ENCODE results near the gene SSRP1.
"Not testable (repeated sequence)": the region's sequence is repeated elsewhere in the genome, so short reads cannot be mapped to it uniquely, and the experiment has no call there.

The SSRP1 gene

GRCh38 chr11:57335343-57336110 lies at the start of gene SSRP1:
SSRP1 (minus strand) TSS chr11:57335892; CDS start chr11:57335121, 771 bp downstream.
- DNase-seq: peak; percentile 75

GRCh38 chr11:57380975-57381374 lies 45.3 kb upstream of the SSRP1 start, which contains the start of gene PRG3:
PRG3 (minus strand) TSS chr11:57381150; CDS start chr11:57380708, 442 bp downstream.
- DNase-seq: no peak

GRCh38 chr11:57379732-57380131 lies 44.0 kb upstream of the SSRP1 start:
- DNase-seq: no peak

GRCh38 chr11:57378186-57378585 lies 42.5 kb upstream of the SSRP1 start:
- no peak for DNase-seq

- no peak for DNase-seq
These were observed 41.4 kb upstream of the SSRP1 start for GRCh38 chr11:57377107-57377506.

- DNase-seq: no peak
These were observed 40.7 kb upstream of the SSRP1 start for GRCh38 chr11:57376095-57377090.

GRCh38 chr11:57375490-57375889 lies 39.8 kb upstream of the SSRP1 start:
- DNase-seq: no peak

GRCh38 chr11:57374966-57375365 lies 39.3 kb upstream of the SSRP1 start:
- no peak for DNase-seq

GRCh38 chr11:57373146-57373545 lies 37.5 kb upstream of the SSRP1 start:
- DNase-seq: no peak

GRCh38 chr11:57370941-57371340 lies 35.2 kb upstream of the SSRP1 start:
- no peak for DNase-seq

GRCh38 chr11:57370251-57370650 lies 34.6 kb upstream of the SSRP1 start:
- DNase-seq: no peak

GRCh38 chr11:57368845-57369232 lies 33.1 kb upstream of the SSRP1 start:
- DNase-seq: no peak

- no peak for DNase-seq
These were observed 32.6 kb upstream of the SSRP1 start for GRCh38 chr11:57368106-57368844.

GRCh38 chr11:57364851-57365660 lies 29.4 kb upstream of the SSRP1 start:
- DNase-seq: no peak

GRCh38 chr11:57363131-57364080 lies 27.7 kb upstream of the SSRP1 start:
- no peak for DNase-seq

- no peak for DNase-seq
These were observed 26.2 kb upstream of the SSRP1 start for GRCh38 chr11:57361926-57362325.

GRCh38 chr11:57361420-57361819 lies 25.7 kb upstream of the SSRP1 start:
- not testable (repeated sequence) for DNase-seq

GRCh38 chr11:57360991-57361390 lies 25.3 kb upstream of the SSRP1 start:
- DNase-seq: no peak

- DNase-seq: no peak
These were observed 24.4 kb upstream of the SSRP1 start for GRCh38 chr11:57359896-57360690.

- DNase-seq: no peak
These were observed 23.7 kb upstream of the SSRP1 start for GRCh38 chr11:57359396-57359795.

Data from activated T-cell treated with anti-CD3 and anti-CD28 coated beads for 4 hours (primary cell).